Measurements from ENCODE around the gene HAPLN3.

The HAPLN3 gene

DNA sequence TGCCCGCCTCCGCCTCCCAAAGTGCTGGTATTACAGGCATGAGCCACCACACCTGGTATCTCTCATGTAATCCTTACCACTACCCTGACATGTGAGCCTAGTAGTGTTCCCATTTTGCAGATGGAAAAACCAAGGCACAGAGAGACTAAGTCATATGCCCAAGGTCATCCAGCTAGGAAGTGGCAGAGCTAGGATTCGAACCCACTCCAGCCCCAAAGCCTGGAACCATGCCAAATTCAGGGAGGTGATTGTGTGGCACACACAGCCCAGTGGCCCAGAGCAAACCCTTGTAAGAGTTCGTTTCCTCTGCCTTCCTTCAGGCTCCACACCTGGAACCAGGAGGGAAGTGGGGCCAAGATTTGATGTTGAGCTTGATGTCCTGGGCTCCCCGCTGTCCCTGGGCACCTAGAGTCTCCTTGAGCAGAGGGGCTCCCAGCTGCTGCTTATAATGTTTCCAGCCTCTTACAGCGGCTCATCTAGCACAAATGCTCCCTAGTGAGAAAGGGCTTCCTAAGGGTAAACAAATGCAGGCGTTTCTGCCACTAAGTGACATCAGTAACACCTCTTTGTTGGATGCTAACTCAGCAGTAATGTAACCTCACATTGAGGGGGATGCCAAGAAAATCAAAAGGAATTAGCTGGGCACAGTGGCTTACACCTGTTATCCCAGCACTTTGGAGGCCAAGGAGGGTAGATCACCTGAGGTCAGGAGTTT lies 3.6 kb downstream of the HAPLN3 start:
- no peak for DNase-seq

DNA sequence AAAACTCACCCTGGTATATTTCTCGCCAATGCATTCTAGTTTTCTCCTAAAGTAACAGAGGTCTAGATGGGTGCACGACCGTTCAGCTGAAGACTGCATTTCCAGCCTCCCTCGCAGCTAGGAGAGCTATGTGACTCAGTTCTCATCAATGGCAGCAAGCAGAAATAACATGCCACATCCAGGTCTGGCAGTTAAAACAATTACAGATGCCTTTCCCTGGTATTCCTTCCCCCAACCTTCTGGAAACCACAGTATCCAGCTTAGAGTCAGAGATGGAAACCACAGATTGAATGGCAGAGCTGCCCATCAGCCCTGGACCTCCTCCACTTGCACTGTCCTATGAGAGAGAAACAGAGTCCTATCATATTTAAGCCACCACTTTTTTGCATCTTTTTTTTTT lies 4.8 kb downstream of the HAPLN3 start:
- no peak for DNase-seq

DNA sequence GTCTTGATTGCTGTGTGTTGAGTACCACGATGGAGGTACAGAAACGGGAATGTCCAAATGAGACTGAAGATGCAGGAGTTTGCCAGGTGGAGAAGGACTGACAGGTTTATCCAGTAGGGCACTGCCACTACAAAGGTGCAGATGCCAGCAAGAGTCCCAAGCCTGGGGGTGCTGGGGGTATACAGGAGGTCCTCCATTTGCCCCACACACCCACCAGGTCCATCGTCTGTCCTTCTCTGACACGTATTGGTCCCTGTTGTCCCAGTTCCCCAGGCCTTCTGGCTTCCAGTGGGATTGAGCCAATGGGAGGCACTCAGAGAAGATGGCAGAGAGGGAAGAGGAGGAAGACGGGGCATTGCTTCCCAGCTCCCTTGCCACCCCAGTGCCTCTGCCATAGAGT lies 6.6 kb downstream of the HAPLN3 start:
- DNase-seq: no peak

DNA sequence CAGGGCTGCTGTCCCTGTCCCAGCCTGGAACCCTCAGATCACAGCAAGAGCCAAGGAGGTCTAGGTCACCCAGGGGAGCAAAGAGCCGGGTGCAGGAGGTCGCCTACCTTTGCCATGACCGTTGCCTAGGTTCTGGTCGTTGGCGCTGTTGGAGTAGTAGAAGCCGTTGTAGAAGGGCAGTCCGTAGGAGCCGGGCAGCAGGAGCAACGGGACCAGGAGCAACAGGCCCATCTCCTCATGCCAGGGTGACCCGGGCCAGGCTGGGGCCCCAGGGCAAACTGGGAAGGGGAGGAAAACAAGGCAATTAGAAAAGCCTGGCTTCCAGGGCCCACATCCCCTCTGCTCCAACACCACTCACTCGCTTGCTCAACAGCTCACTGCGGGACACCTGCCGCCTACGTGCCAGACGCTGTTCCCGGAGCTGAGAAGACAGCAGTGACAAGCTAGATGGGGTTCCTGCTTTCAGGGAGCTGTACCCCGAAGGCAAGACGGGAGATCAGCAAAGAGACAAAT lies 8.2 kb downstream of the HAPLN3 start:
- DNase-seq: no peak

DNA sequence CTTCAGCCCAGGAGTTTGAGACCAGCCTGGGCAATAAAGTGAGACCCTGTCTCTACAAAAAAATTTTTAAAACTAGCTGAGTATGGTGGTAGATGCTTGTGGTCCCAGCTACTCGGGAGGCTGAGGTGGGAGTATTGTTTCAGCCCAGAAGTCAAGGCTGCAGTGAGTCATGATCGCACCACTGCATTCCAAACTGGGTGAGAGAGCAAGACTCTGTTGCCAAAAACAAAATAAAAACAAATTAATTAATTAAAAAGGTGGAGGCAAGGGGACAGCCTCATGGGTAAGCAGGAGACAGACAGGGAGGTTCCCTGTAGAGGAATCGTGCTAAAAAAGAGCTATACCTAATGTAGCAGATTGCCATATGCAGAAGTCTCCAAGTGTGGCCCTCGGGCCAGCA lies 12.6 kb downstream of the HAPLN3 start:
- no peak for DNase-seq

DNA sequence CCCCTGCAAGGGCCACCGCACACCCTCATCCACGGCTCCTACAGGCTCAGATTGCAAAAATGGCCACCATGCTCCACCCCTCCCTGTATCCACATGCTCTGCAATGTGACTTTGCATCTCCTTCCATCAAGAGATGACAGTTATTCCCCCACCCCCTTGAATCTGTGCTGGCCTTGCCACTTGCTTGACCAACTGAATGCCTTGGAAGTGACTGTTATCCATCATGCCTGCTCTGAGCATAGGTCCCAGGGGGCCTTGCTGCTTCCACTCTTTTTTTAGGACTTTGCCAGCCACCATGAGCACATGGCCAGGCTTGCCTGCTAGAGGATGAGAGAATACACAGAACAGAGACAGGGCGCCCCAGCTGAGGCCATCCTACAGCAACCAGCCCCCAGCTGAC lies 13.6 kb downstream of the HAPLN3 start:
- no peak for DNase-seq

DNA sequence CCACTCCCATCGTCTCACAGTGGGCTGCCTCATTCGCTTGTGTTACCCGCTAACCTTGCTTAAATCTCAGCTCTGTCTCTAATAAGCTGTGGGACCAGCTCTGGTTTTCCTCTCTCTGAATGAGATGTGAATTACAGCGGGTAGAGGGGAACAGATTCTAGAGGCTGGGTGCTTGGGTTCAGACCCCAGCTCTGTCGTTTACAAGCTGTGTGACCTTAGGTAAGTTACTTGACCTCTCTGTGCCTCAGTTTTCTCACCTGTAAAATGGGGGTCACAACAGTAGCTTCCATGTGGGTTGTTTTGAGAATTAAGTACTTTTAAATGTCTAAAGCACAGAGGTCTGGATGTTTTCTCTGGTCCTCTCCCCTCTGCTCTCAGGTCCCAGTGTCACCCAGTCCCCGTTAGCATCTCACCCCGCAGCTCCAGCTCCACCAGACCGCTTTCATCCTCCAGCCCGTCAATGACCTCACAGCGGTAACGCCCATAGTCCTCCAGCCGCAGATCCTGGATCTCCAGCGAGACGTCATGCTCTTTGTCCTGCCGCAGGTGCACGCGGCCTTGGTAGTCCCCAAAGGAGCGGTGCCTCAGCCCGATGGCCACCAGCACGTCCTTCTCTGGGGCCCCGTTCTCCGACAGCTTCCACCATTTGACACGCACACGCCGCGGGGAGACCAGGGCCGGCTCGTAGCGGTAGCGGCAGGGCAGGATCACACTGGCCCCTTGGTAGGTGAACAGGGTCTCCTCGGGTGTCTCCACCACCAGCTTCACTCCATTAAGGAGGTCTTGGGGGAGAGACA lies 14.2 kb downstream of the HAPLN3 start:
- no peak for DNase-seq

DNA sequence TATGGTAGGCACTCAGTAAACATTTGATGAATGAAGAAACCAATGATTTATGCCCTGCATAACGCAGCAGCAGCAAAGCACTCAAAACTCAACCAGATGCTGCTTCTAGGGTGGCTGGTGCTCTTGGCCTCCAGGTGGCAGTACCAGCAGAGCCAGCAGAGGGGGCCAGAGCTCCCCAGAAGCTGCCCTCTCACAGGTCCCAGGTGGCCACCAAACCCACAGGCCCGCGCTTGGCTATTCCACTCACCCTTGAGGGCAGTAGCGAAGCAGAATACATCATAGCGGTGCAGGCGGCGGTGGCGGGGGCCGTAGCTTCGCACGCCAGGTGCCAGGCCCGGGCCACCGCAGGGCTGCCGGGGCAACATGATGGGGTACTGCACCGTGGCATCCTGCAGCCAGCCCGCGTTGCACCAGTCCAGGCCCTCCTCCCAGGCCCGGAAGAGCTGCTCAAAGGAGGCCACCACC lies 16.6 kb downstream of the HAPLN3 start:
- DNase-seq: peak; percentile 2

DNA sequence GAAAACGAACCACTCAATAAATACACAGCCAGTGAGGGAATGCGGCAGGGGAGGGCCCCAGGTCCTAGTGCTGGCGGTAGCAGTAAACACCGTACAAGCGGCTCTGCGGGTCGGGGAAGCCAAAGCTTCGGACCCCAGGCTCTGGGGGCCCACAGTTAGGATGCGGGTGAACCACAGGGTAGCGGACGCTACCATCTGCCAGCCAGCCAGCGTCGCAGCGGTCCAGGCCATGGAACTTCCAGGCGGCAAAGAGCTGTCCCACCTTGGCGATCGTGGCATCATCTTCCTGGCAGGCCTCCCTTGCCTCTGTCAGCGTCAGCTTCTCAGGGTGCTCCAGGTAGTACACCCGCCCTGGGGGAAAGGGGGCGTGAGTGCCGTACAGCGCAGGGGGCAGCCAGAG lies 17.4 kb downstream of the HAPLN3 start:
- DNase-seq: no peak

DNA sequence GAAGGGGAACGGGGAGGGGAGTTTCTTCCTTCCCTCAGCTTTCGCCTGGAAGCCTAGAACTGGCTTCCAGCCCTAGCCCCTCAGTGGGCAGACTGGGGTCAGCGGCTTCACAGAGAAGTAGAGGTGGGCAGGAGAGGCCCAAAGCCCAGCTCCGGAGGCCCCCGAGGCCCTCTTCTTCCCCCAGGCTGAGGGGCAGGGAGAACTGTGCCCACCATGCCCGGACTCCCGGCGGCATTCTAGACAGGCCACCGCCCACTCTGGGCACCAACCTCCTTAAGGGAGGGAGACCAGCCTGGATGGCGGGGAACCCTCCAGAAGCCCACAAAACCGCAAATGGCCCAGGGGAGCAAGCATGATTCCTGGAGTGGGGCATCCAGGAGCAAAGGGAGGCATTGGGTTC lies 17.9 kb downstream of the HAPLN3 start:
- no peak for DNase-seq

DNA sequence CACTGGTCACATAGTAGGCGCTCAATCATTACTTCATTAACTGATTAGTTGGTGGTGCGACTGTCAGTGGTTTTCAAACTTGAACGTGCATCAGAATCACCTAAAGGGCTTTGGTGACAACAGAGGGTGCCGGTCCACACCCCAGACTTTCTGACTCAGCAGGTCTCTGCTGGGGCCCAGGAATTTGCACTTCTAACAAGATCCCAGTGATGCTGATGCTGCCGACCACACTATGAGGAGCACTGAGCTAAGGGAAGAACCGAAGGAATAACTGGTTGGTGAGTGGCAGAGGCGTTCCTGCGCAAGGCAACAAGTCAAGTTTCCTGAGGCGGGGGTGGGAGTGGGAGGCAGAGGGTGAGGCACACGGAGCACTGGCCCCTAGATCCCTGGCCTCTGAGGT lies 18.8 kb downstream of the HAPLN3 start:
- DNase-seq: no peak

DNA sequence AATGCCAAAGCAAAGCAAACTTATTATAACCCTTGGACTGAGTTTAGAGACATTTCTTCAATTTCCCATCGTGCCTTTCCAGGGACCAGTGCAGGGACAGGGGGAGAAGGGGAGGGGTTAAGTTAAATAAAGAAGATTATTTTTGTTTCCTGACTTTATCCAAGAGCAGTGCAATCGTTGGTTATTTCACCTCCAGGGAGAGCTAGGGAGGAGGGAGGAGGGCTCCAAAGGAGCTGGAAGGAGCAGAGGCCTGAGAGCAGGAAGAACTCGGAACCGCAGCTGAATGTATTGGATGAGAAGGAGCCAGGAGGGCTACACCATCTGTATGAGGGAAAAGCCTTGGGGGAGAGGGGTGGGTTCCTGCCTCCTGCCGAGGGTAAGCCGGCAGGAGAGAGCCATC lies 20.7 kb downstream of the HAPLN3 start:
- DNase-seq: no peak

DNA sequence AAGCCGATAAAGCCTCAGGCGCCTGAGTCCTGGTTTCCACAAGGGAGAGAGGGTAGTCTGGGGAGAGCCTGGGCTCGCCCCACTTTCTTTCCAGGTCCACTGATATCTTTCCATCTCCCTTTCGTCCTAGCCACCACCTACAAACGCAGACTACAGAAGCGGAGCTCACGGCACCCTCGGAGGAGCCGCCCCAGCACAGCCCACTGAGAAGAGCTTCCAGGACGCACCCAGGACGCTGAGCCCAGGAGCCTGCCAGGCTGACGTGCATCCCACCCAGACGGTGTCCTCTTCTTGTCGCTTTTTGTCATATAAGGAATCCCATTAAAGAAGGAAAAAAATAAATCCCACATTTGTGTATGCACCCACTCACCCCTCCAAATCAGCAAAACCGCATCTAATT lies 21.1 kb downstream of the HAPLN3 start:
- DNase-seq: no peak

DNA sequence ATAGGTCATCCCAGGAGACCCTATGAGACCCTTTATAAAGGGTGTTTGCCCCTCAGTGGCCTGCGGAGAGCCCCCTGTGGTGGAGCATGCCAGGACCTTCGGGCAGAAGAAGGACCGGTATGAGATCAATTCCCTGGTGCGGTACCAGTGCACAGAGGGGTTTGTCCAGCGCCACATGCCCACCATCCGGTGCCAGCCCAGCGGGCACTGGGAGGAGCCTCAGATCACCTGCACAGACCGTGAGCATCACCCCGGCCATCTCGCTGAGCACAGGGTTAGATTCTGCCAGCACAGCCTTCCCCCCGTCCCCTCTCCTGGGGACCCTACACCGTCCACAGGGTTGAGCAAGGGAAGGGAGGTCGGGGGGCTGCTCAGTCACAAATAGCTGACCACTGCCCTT lies 21.6 kb downstream of the HAPLN3 start:
- no peak for DNase-seq

DNA sequence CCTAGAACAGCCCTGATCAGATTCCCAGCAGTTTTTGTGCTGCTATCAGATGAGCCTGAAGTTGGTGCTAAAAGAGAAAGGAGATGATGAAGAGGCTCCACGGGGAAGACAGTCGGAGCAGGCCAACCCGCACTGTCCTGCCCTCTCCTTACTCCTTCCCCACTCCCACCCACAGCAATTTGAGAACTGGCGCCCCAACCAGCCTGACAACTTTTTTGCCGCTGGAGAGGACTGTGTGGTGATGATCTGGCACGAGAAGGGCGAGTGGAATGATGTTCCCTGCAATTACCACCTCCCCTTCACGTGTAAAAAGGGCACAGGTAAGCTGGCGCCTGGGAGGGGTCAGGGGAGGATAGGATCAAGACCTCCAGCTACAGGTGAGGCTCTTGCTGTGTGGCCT lies 22.6 kb downstream of the HAPLN3 start:
- no peak for DNase-seq

DNA sequence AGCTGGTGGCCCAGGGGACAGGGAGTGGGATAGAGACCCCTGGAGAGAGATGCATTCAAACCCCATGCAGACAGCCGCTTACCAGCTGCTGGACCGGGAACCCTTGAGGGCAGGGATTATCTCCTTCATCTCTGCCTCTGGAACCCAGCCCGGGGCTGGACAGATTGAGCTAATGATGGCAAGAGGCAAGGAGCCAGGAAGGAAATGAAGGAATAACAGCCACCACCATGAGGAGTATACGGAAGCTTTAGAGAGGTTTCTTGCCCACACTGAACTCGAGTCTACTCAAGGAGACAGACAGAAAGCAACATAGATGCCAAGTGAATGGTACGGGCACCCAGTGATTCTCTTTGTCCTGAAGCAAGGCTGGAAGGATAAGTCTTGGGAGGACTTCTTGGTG lies 23.2 kb downstream of the HAPLN3 start:
- DNase-seq: no peak

DNA sequence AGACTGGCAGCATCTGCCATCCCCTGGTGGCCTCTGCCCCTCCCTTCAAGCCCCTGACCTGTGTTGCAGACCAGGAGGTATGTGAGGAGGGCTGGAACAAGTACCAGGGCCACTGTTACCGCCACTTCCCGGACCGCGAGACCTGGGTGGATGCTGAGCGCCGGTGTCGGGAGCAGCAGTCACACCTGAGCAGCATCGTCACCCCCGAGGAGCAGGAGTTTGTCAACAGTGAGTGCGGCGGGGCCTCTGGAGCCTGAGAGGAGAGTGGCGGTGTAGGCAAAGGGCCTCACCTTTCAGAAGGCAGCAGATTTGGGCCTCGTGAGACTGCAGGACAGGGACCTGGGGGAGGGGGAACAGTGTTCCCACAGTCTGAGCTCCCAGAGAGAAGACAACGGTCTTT lies 24.0 kb downstream of the HAPLN3 start:
- no peak for DNase-seq

DNA sequence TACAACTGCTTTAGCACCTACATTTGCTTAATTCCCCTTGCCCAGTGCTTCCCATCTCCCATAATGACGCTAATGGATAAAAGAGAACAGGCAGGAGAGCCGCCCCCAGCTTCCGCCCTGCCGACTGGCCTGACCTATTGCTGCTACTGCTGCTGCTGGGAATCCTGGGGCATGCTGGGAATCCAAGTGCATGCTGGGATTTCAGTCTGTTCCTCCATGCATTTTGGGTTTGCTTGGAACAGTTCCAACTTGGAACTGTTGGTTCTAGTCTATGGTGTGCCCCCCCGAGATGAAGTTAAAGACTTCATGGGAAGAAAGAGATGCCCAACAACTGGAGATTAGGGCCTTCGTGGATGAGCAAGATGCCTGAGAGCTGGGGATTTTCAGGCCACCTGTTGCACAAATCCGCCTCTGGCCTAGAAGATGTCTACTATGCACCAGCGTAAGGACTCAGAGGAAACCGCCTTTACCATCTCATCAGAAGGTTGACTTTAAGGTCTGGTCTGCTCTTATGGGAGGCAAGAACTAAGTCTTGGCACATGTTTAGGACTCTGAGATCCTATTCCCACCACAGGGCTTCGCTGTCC lies 29.0 kb downstream of the HAPLN3 start:
- no peak for DNase-seq

DNA sequence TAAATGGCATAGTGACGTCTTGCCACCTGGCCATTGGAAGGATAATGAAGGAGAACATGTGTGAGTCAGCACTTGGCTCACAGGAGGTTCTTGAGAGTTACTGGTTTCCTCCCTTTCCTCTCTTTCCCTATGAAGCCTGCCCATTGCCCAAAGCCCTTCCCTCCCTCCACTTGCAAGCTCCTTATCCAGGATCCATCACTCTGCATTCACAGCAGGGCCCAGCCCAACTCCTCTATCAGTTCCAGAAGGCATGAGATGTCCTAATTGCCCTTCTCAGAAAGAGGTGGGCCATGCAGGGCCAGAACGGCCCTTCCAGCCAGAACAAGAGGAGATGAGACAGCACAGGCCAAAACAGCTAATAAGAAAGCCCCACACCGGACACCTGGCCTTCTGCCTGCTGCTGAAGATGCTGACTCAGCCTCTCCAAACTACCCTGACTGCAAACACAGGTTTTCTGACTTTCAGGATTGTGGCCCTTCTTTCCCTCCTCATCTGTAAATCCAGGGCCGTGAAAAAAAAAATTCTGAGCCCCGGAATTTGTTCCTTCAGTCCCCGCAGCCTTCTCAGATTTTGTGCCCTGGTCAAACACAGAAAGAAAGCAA lies 29.7 kb downstream of the HAPLN3 start:
- DNase-seq: no peak

DNA sequence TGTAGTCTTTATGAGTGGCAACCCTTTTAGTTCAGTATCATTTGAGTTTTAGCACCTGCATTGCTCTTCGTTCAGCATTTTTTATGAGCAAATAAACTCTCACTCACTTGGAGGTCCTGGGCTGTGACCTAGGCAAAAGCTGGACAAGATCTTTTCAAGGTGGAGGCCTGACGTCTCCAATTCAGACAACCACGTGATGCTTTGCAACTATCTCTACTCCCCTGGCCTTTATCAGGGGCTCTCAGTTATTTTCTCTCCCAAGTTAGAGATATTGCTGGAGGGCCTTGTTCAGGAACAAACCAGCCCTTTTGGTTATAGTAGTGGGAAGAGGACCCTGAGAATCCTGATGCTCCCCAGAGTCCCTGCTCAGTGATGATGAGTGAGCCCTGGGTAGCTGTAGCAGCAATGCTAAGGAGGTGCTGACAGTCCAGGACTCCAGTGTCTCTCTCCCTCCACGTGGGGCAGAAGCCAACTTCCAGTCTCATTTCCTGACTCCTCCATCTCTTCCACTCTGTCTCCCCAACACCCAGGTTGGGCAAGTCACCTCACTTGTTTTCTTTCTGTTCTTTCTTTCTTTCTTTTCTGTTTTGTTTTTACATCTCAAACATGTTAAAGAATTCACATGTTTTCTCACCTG lies 30.4 kb downstream of the HAPLN3 start:
- DNase-seq: no peak

DNA sequence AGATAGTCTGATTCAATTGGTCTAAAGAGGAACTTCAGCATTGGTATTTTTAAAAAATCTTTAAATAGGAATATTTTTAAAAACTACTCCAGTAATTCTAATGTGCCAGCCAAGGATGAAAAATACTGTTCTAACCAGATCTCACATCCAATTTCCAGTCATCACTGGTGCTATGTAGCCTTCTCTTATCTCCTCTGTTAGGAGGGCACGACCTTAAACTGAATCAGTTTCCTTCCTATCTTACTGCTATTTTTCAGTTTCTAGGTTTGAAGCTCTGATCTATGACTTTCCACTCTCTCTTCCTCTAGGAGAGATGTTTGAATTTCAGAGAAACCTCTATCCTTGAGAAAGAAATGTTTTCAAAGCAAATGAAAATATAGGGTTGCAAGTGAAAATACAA lies 31.9 kb downstream of the HAPLN3 start:
- no peak for DNase-seq

DNA sequence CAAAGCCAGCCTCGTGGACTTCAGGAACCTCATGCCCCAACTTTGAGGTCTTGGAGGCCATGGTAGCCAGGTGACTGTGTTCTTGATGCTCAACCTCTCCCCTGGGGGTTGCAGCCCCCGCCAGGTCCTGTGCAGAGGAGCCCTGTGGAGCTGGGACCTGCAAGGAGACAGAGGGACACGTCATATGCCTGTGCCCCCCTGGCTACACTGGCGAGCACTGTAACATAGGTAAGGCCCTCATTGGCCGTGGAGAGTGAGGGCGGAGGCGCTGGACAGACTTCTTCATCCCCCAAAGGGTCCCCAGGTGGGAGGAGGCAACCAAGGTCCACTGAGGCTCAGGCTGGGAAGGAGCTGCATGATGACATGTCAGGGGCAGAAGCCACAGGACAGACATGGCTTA lies 35.1 kb downstream of the HAPLN3 start:
- DNase-seq: no peak

DNA sequence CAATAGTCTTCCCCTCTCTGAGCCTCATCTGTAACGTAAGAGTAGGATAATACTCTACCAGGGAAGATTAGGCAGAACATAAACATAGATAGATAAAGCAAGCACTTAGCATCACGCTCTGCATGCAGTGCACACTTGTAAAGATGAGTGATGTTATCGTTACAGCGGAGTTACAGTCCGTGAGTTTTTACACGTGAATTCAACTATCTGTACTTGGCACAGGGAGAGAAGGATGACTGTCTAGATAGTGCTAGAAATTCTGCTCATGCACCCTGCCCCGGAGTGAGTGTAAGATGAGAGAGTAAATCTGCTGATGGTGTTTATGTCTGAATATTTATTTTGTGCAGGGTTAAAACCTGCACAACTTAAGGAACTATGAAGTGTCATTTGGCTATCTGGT lies 35.8 kb downstream of the HAPLN3 start:
- no peak for DNase-seq

Data from DMS153 (cell line).